ENCODE data around the gene LGR6. TPM values are rescaled to one million over a fixed set of nuclear protein-coding genes. Genes with fewer than 3 reads are reported as not detected.
"Not testable (repeated sequence)": the region's sequence is repeated elsewhere in the genome, so short reads cannot be mapped to it uniquely, and the experiment has no call there.

The LGR6 gene
- total RNA-seq, 2 experiments from 2014 or later: not detected

DNA sequence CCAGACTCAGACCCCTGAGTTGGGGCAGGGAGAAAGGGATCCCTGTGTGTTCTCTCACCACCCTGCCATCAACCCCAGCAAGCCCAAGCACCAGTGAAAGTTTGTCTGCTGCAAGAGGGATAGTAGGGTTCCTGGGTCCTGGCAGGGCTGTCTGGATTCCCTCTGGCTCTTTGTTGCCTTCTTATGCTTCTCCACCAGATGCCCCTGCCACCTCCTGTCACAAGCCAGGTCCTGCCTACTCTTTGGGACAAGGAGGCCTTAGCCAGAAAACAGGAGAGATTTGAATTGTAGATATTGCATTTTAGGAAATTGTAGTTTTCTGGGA is 126.4 kb downstream of the LGR6 start:
- Mint-ChIP-seq H3K9me3 (no peaks in the 10 kb centered on the region), H3K4me1 (peaks cover 7% of the 10 kb centered on the region), H3K36me3 (ENCODE audit: low read depth) (no peaks in the 10 kb centered on the region), H3K4me3 (no peak overlapping the region), H3K27ac (no peak overlapping the region), H3K27me3 (peaks cover 3% of the 10 kb centered on the region)
- no peak for DNase-seq
- CTCF ChIA-PET: interaction anchor here (0.8 kb wide), 1 partner anchor 45 kb away, joined by 3 read pairs; no protein-coding TSS in a partner anchor
- POLR2A ChIA-PET: no interaction called here

GRCh38 chr1:202323731-202324130 is 130.1 kb downstream of the LGR6 start:
- Mint-ChIP-seq H3K9me3 (no peaks in the 10 kb centered on the region), H3K27ac (no peak overlapping the region)

GRCh38 chr1:202324646-202325045 is 131.0 kb downstream of the LGR6 start:
- no peaks in the 10 kb centered on the region for H3K9me3 Mint-ChIP-seq
- DNase-seq: no peak
- H3K36me3 Mint-ChIP-seq (ENCODE audit: low read depth): peaks cover 5% of the 10 kb centered on the region
- no peak overlapping the region for H3K4me3 Mint-ChIP-seq
- POLR2A ChIA-PET: no interaction called here
- CTCF ChIA-PET: interaction anchor here (0.6 kb wide), 1 partner anchor 135 kb away, joined by 3 read pairs; no protein-coding TSS in a partner anchor
- H3K4me1 Mint-ChIP-seq: peaks cover 2% of the 10 kb centered on the region
- H3K27ac Mint-ChIP-seq: no peak overlapping the region
- no peaks in the 10 kb centered on the region for H3K27me3 Mint-ChIP-seq

More at GRCh38 chr1:202323731-202324130, 130.1 kb downstream of the LGR6 start:
- POLR2A ChIA-PET: no interaction called here
- Mint-ChIP-seq H3K36me3 (ENCODE audit: low read depth) (peaks cover 3% of the 10 kb centered on the region), H3K4me1 (peaks cover 7% of the 10 kb centered on the region), H3K4me3 (no peak overlapping the region), H3K27me3 (no peaks in the 10 kb centered on the region)
- DNase-seq: no peak
- CTCF ChIA-PET: interaction anchor here (0.8 kb wide), 1 partner anchor 10 kb away, joined by 3 read pairs; no protein-coding TSS in a partner anchor

DNA sequence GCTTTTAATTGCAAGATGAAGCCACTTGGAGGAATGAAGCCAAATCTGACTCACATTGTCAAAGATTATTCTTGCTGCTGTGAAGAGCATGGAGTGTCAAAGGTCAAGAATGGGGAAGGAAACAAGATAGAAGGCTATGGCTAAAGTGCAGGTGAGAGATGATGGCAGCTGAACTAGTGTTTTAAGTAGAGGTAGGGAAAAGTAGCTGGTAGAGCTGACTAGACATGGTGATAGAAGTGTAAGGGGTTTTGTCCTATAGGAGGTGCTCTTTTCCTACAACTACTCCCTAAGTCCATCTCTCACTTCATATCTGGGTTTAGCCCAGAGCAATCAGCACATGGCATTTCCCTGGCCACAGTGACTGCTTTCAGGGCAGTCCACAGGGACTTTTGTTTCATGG is 136.3 kb downstream of the LGR6 start:
- H3K27ac Mint-ChIP-seq: no peak overlapping the region
- H3K36me3 Mint-ChIP-seq (ENCODE audit: low read depth): peaks cover 49% of the 10 kb centered on the region
- ChIA-PET CTCF (interaction anchor here (0.7 kb wide), 1 partner anchor 20 kb away, joined by 3 read pairs; no protein-coding TSS in a partner anchor), POLR2A (no interaction called here)
- H3K4me1 Mint-ChIP-seq: no peaks in the 10 kb centered on the region
- H3K27me3 Mint-ChIP-seq: no peaks in the 10 kb centered on the region
- no peak for DNase-seq
- H3K9me3 Mint-ChIP-seq: no peaks in the 10 kb centered on the region
- no peak overlapping the region for H3K4me3 Mint-ChIP-seq

DNA sequence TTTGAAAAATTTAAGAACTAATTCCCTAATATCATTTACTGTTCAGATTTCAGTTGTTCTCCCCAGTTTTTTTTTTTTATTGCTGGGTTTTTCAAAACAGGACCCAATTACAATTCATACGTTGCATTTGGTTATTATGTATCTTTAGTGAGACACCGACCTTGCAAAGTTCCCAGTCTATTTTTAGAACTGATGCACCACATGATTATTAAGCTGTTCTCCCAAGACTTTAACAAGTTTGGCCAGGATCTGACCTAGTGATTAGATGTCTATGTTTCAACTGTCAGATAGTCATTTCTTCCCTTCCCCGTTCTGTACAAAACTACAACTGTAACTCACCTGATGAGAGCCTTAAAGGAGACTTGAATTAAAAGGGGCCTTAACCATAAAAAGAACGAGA is 140.3 kb downstream of the LGR6 start:
- no peak overlapping the region for H3K4me3 Mint-ChIP-seq
- no peaks in the 10 kb centered on the region for H3K27me3 Mint-ChIP-seq
- DNase-seq: no peak
- ChIA-PET POLR2A (no interaction called here), CTCF (interaction anchor here (0.5 to 1.9 kb wide), 2 partner anchors 18 to 196 kb away, joined by 3 to 7 read pairs; no protein-coding TSS in a partner anchor)
- H3K27ac Mint-ChIP-seq: no peak overlapping the region
- peaks cover 61% of the 10 kb centered on the region for H3K36me3 Mint-ChIP-seq (ENCODE audit: low read depth)
- no peaks in the 10 kb centered on the region for H3K9me3 Mint-ChIP-seq
- H3K4me1 Mint-ChIP-seq: peaks cover 13% of the 10 kb centered on the region

GRCh38 chr1:202343652-202344349 is 150.2 kb downstream of the LGR6 start:
- ChIA-PET CTCF (interaction anchor here (0.6 to 1.3 kb wide), 6 partner anchors 8 to 577 kb away, joined by 3 to 5 read pairs (median 3); no protein-coding TSS in a partner anchor), POLR2A (no interaction called here)
- Mint-ChIP-seq H3K9me3 (no peaks in the 10 kb centered on the region), H3K4me3 (peak overlapping the region; percentile 56), H3K36me3 (ENCODE audit: low read depth) (peaks cover 15% of the 10 kb centered on the region), H3K27ac (peak overlapping the region; percentile 83), H3K27me3 (no peaks in the 10 kb centered on the region), H3K4me1 (peaks cover 41% of the 10 kb centered on the region)
- DNase-seq: peak; percentile 40

GRCh38 chr1:202348005-202348508 is 154.5 kb downstream of the LGR6 start:
- ChIA-PET POLR2A (interaction anchor here (0.6 kb wide), 1 partner anchor 239 kb away, joined by 3 read pairs; no protein-coding TSS in a partner anchor), CTCF (no interaction called here)
- Mint-ChIP-seq H3K4me1 (peaks cover 35% of the 10 kb centered on the region), H3K9me3 (no peaks in the 10 kb centered on the region), H3K36me3 (ENCODE audit: low read depth) (peaks cover 2% of the 10 kb centered on the region), H3K27me3 (no peaks in the 10 kb centered on the region), H3K4me3 (peak overlapping the region; percentile 84), H3K27ac (peak overlapping the region; percentile 84)
- no peak for DNase-seq

DNA sequence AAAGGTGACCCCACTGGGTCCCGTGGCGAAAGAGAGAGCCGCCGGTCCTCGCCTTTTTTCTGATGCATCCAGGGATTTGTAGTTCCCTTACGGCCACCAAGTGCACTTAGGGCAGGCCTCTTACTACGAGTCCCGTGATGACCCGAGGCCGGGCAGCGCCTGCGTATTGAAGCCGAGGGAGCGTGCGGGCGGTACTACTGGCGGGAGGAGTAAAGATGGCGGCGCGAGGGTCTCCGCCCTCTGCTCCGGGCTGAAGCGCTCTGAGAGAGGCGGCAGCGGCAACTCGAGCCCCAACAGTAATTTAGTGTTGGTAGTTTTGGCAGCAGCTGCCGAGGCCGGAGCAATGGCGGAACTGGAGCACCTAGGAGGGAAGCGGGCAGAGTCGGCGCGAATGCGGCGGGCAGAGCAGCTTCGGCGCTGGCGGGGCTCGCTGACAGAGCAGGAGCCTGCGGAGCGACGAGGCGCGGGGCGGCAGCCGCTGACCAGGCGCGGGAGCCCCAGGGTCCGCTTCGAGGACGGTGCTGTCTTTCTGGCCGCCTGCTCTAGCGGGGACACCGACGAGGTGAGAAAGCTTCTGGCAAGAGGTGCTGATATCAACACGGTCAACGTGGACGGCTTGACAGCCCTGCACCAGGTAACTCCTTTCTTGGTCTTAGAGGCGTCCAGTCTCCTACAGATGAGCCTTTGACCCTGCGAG is 155.1 kb downstream of the LGR6 start, which contains the start of gene PPP1R12B:
Gene PPP1R12B, plus strand, starts transcription at position 191 of the 697 bp plus-strand sequence. Its CDS starts 153 bp downstream, at position 344.
- ChIA-PET POLR2A (interaction anchor here (0.6 kb wide), 2 partner anchors 16 to 238 kb away, joined by 3 to 4 read pairs; no protein-coding TSS in a partner anchor), CTCF (no interaction called here)
- Mint-ChIP-seq H3K4me1 (peaks cover 31% of the 10 kb centered on the region), H3K9me3 (no peaks in the 10 kb centered on the region), H3K27ac (peak within 1 kb of the TSS; percentile 84), H3K4me3 (peak within 1 kb of the TSS; percentile 84), H3K27me3 (no peaks in the 10 kb centered on the region), H3K36me3 (ENCODE audit: low read depth) (peaks cover 2% of the 10 kb centered on the region)
- DNase-seq: peak; percentile 98

DNA sequence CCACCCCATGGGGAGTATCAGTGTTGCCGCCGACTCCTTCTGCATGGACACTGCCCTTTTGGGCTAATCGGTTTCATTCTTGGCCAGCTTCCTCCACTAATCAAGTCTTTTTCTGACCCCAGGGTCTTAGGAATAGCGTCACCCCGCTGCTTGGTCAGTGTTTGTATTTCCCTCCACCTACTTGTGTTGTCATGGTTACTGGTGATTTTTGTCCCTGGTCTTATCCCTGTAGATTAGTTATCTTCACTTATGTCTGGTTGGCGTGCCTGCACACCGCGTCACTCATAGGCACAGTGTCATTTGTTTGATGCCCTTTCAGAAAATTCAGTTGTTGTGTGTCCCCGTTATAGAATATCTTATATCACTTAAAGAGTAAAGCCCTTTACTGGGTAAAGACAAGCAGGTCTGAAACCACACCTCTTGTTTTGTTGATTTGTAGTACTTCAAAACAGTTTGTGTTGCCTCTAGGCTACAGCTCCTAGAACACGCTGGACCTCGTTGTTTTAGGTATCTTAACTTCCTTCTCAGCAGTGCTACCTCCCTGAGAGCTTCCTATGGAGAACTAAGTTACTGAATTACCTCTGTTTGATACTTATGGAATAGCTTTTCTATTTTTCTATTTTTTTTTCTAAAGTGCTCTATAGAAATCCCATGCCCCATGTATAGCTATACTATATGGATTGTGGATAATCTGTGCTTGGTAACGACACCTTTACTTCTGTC is 155.8 kb downstream of the LGR6 start:
- peak; percentile 31 for DNase-seq
- Mint-ChIP-seq H3K27ac (peak overlapping the region; percentile 84), H3K36me3 (ENCODE audit: low read depth) (peaks cover 2% of the 10 kb centered on the region), H3K9me3 (no peaks in the 10 kb centered on the region), H3K4me3 (peak overlapping the region; percentile 84), H3K27me3 (no peaks in the 10 kb centered on the region), H3K4me1 (peaks cover 30% of the 10 kb centered on the region)
- ChIA-PET CTCF (interaction anchor here (0.6 to 1.4 kb wide), 5 partner anchors 11 to 1608 kb away, joined by 3 to 5 read pairs (median 3); no protein-coding TSS in a partner anchor), POLR2A (interaction anchor here (0.6 to 1.5 kb wide), 2 partner anchors 11 to 15 kb away, joined by 3 to 4 read pairs; no protein-coding TSS in a partner anchor)

GRCh38 chr1:202351725-202352124 is 158.1 kb downstream of the LGR6 start:
- POLR2A ChIA-PET: no interaction called here
- peaks cover 2% of the 10 kb centered on the region for H3K36me3 Mint-ChIP-seq (ENCODE audit: low read depth)
- no peak for DNase-seq
- no peak overlapping the region for H3K4me3 Mint-ChIP-seq
- H3K27ac Mint-ChIP-seq: no peak overlapping the region
- peaks cover 30% of the 10 kb centered on the region for H3K4me1 Mint-ChIP-seq
- H3K27me3 Mint-ChIP-seq: no peaks in the 10 kb centered on the region
- H3K9me3 Mint-ChIP-seq: no peaks in the 10 kb centered on the region
- CTCF ChIA-PET: interaction anchor here (0.6 kb wide), 1 partner anchor 146 kb away, joined by 5 read pairs; no protein-coding TSS in a partner anchor

DNA sequence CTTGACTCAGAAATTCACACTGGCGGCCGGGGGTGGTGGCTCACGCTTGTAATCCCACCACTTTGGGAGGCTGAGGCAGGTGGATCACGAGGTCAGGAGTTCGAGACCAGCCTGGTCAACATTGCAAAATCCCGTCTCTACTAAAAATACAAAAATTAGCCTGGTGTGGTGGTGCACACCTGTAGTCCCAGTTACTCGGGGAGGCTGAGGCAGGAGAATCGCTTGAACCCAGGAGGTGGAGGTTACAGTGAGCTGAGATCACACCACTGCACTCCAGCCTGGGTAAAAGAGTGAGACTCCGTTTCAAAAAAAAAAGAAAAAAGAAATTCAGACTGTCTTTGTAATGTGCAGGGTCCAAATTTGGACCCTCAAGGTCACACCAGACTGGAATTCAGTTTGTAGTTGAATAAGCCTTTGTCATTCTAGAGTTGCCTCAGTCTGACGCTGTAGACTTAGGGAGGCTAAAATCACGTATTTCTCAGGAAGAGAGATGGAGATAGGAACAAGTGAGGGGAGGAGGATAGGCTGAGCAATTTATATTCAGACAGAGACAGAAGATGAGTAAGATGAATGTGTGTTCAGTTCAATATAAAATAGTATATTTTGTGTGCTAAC is 159.1 kb downstream of the LGR6 start:
- H3K27ac Mint-ChIP-seq: not testable (repeated sequence)

DNA sequence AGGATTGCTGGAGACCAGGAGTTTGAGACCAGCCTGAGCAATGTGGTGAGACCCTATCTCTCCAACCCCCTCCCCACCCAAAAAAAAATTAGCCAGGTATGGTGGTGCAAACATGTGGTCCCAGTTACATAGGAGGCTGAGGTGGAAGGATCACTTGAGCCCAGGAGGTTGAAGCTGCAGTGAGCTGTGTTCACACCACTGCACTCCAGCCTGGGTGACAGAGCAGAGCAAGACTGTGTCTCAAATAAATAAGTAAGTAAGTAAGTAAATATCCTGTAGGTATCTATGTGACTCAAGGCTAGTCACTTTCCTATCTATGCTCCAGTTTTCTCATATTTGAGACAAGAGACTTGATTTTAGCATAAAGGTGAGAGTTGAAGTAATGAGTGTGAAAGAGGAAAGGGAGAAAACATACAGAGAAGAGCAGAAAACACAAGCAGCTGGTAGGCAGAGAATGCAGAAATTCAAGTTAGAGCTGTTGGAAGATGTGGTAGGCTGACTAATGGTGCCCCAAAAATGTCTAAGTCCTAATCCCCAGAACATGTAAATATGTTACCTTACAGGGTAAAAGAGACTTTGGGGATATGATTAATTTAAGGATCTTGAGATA is 162.4 kb downstream of the LGR6 start:
- Mint-ChIP-seq H3K36me3 (ENCODE audit: low read depth) (no peaks in the 10 kb centered on the region), H3K27me3 (no peaks in the 10 kb centered on the region), H3K27ac (no peak overlapping the region), H3K9me3 (no peaks in the 10 kb centered on the region), H3K4me1 (peaks cover 7% of the 10 kb centered on the region), H3K4me3 (no peak overlapping the region)
- ChIA-PET POLR2A (no interaction called here), CTCF (no interaction called here)
- DNase-seq: no peak

More for the DNA sequence above, 159.1 kb downstream of the LGR6 start:
- CTCF ChIA-PET: interaction anchor here (1.0 kb wide), 1 partner anchor 8 kb away, joined by 5 read pairs; no protein-coding TSS in a partner anchor
- H3K27me3 Mint-ChIP-seq; DNase-seq; H3K36me3 Mint-ChIP-seq (ENCODE audit: low read depth); H3K4me3 Mint-ChIP-seq; H3K9me3 Mint-ChIP-seq; POLR2A ChIA-PET: not testable (repeated sequence)
- peaks cover 24% of the 10 kb centered on the region for H3K4me1 Mint-ChIP-seq

Measured in activated CD4-positive, alpha-beta T cell treated with anti-CD3 and anti-CD28 coated beads, Interleukin-2, amount 10 ng/mL, durations not matched to agents 7 days and 5 days (primary cell).